Measurements from ENCODE around the gene AQP9. TPM values are rescaled to one million over a fixed set of nuclear protein-coding genes. Genes with fewer than 3 reads are reported as not detected.
"Not testable (repeated sequence)": the region's sequence is repeated elsewhere in the genome, so short reads cannot be mapped to it uniquely, and the experiment has no call there.

Gene AQP9
- total RNA-seq, 2 experiments from 2014 or later, result 0.18 TPM; not detected in 1

GRCh38 chr15:58189148-58189811 lies 51.1 kb downstream of the AQP9 start:
- ChIA-PET CTCF (no interaction called here), POLR2A (no interaction called here)
- Mint-ChIP-seq H3K27ac (no peak overlapping the region), H3K36me3 (ENCODE audit: low read depth) (no peaks in the 10 kb centered on the region), H3K27me3 (peaks cover 15% of the 10 kb centered on the region), H3K4me1 (peaks cover 6% of the 10 kb centered on the region), H3K9me3 (ENCODE audit: low read depth) (no peaks in the 10 kb centered on the region), H3K4me3 (no peak overlapping the region)
- intact Hi-C loops (cut with DNase I, micrococcal nuclease), result no loop called here
- ATAC-seq (no peak), DNase-seq (no peak)

- Mint-ChIP-seq H3K9me3 (ENCODE audit: low read depth) (no peaks in the 10 kb centered on the region), H3K4me1 (peaks cover 4% of the 10 kb centered on the region), H3K4me3 (no peak overlapping the region), H3K27me3 (peaks cover 18% of the 10 kb centered on the region), H3K27ac (no peak overlapping the region), H3K36me3 (ENCODE audit: low read depth) (no peaks in the 10 kb centered on the region)
- DNase-seq (no peak), ATAC-seq (no peak)
- CTCF ChIA-PET, result no interaction called here
- POLR2A ChIA-PET, result no interaction called here
- intact Hi-C loops (cut with DNase I, micrococcal nuclease), result no loop called here
Measured at GRCh38 chr15:58190419-58190818, 52.2 kb downstream of the AQP9 start.

DNA sequence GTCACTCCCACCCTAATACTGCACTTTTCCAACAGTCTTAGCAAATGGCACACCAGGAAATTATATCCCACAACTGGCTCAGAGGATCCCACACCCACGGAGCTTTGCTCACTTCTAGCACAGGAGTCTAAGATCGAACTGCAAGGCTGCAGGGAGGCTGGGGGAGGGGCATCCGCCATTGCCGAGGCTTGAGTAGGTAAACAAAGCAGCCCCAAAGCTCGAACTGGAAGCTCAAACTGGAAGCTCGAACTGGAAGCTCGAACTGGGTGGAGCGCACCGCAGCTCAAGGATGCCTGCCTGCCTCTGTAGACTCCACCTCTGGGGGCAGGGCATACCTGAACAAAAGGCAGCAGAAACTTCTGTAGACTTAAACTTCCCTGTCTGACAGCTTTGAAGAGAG lies 55.5 kb downstream of the AQP9 start:
- intact Hi-C loops (cut with DNase I, micrococcal nuclease); H3K36me3 Mint-ChIP-seq (ENCODE audit: low read depth); H3K27ac Mint-ChIP-seq; DNase-seq; H3K4me1 Mint-ChIP-seq; POLR2A ChIA-PET; ATAC-seq; H3K9me3 Mint-ChIP-seq (ENCODE audit: low read depth); H3K4me3 Mint-ChIP-seq: not testable (repeated sequence)
- CTCF ChIA-PET, result interaction anchor here (1.2 kb wide), 1 partner anchor 38 kb away, joined by 3 read pairs; no protein-coding TSS in a partner anchor
- H3K27me3 Mint-ChIP-seq, result peaks cover 26% of the 10 kb centered on the region

DNA sequence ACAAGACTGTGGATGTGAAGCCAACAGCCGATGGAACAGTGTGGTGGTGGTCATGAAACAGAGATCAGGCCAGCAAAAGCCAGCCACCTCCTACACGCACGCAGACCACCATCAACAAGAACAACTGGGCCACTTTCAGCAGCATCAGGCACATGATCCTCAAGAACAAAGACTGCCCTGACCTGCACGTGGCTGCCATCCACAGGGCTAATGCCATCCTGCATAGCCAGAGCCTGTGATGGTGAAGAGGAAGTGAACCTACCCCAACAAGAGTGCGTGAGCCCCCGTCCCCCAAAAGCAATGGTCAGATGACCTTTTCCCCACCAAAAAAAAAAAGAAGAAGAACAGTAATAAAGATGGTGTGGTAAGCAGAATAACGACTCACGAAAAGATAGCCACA lies 62.6 kb downstream of the AQP9 start:
- no peaks in the 10 kb centered on the region for H3K9me3 Mint-ChIP-seq (ENCODE audit: low read depth)
- ATAC-seq, result no peak
- DNase-seq, result no peak
- no peak overlapping the region for H3K27ac Mint-ChIP-seq
- CTCF ChIA-PET, result no interaction called here
- POLR2A ChIA-PET, result no interaction called here
- no peaks in the 10 kb centered on the region for H3K36me3 Mint-ChIP-seq (ENCODE audit: low read depth)
- H3K4me1 Mint-ChIP-seq, result no peaks in the 10 kb centered on the region
- no peak overlapping the region for H3K4me3 Mint-ChIP-seq
- H3K27me3 Mint-ChIP-seq, result peaks cover 15% of the 10 kb centered on the region
- intact Hi-C loops (cut with DNase I, micrococcal nuclease), result no loop called here

DNA sequence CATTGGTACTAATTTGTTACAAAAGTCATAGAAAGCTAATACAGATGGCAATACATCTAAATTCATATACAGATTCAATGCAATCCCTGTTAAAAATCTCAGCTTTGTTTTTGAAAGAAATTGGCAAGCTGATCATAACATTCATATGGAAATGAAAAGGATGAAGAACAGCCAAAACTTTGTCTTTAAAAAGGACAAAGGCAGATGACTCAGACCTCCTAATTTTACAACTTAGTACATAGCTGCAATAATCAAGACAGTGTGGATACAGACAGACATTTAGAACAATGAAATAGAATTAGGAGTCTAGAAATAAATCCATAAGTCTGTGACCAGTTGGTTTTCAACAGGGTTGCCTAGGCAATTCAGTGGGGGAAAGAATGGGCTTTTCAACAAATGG lies 63.3 kb downstream of the AQP9 start:
- intact Hi-C loops (cut with DNase I, micrococcal nuclease), result no loop called here
- ATAC-seq (no peak), DNase-seq (no peak)
- Mint-ChIP-seq H3K4me3 (no peak overlapping the region), H3K36me3 (ENCODE audit: low read depth) (no peaks in the 10 kb centered on the region), H3K27me3 (peaks cover 9% of the 10 kb centered on the region), H3K27ac (no peak overlapping the region), H3K4me1 (no peaks in the 10 kb centered on the region), H3K9me3 (ENCODE audit: low read depth) (no peaks in the 10 kb centered on the region)
- POLR2A ChIA-PET, result no interaction called here
- CTCF ChIA-PET, result no interaction called here

GRCh38 chr15:58203537-58203936 lies 65.4 kb downstream of the AQP9 start:
- CTCF ChIA-PET, result interaction anchor here (0.7 to 0.9 kb wide), 2 partner anchors 13 to 90 kb away, joined by 3 read pairs; no protein-coding TSS in a partner anchor
- POLR2A ChIA-PET, result no interaction called here
- DNase-seq, result no peak
- ATAC-seq, result no peak
- H3K27ac Mint-ChIP-seq, result no peak overlapping the region
- H3K36me3 Mint-ChIP-seq (ENCODE audit: low read depth), result no peaks in the 10 kb centered on the region
- peaks cover 2% of the 10 kb centered on the region for H3K27me3 Mint-ChIP-seq
- H3K4me3 Mint-ChIP-seq, result no peak overlapping the region
- no peaks in the 10 kb centered on the region for H3K9me3 Mint-ChIP-seq (ENCODE audit: low read depth)
- H3K4me1 Mint-ChIP-seq, result no peaks in the 10 kb centered on the region
- intact Hi-C loops (cut with DNase I, micrococcal nuclease), result no loop called here

DNA sequence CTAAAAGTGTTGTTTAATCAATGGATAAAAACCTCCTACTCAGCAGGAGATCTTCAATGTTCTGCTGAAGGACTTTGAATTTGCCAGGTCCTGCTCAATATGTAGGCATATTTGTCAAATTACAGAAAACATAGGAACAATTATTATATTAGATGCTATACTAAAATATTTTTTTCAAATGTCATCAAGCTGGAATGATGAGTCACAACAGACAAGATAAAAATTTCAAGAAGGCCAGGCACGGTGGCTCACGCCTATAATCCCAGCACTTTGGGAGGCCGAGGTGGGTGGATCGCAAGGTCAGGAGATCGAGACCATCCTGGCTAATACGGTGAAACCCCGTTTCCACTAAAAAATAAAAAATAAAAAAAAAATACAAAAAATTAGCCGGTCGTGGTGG lies 68.0 kb downstream of the AQP9 start:
- intact Hi-C loops (cut with DNase I, micrococcal nuclease), result no loop called here
- Mint-ChIP-seq H3K36me3 (ENCODE audit: low read depth) (no peaks in the 10 kb centered on the region), H3K27ac (no peak overlapping the region), H3K4me1 (no peaks in the 10 kb centered on the region), H3K9me3 (ENCODE audit: low read depth) (no peaks in the 10 kb centered on the region), H3K27me3 (peaks cover 2% of the 10 kb centered on the region), H3K4me3 (no peak overlapping the region)
- ChIA-PET CTCF (interaction anchor here (1.6 kb wide), 1 partner anchor 140 kb away, joined by 3 read pairs; no protein-coding TSS in a partner anchor), POLR2A (no interaction called here)
- ATAC-seq, result no peak
- DNase-seq, result no peak

- intact Hi-C loops (cut with DNase I, micrococcal nuclease); DNase-seq; POLR2A ChIA-PET; CTCF ChIA-PET; H3K4me1 Mint-ChIP-seq; H3K9me3 Mint-ChIP-seq (ENCODE audit: low read depth); H3K27me3 Mint-ChIP-seq; H3K27ac Mint-ChIP-seq; H3K36me3 Mint-ChIP-seq (ENCODE audit: low read depth); ATAC-seq; H3K4me3 Mint-ChIP-seq: not testable (repeated sequence)
Measured at GRCh38 chr15:58208217-58208616, 70.0 kb downstream of the AQP9 start.

DNA sequence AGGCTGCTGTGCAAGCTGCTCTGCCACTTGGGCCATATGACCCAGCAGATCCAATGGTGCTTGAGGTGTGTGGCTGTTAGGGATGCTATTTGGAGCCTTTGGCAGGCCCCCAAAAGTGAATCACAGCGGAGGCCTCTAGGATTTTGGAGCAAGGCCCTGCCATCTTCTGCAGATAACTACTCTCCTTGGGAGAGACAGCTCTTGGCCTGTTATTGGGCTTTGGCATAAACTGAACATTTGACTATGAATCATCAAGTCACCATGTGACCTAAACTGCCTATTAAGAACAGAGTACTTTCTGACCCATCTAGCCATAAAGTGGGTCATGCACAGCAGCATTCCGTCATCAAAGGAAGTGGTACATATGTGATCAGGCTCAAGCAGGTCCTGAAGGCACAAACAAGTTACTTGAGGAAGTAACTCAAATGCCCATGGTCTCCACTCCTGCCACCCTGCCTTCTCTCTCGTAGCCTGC lies 70.9 kb downstream of the AQP9 start:
- DNase-seq; H3K4me3 Mint-ChIP-seq; H3K36me3 Mint-ChIP-seq (ENCODE audit: low read depth); CTCF ChIA-PET; H3K4me1 Mint-ChIP-seq; ATAC-seq; H3K27ac Mint-ChIP-seq; intact Hi-C loops (cut with DNase I, micrococcal nuclease); H3K27me3 Mint-ChIP-seq; H3K9me3 Mint-ChIP-seq (ENCODE audit: low read depth); POLR2A ChIA-PET: not testable (repeated sequence)

- ATAC-seq; H3K9me3 Mint-ChIP-seq (ENCODE audit: low read depth); POLR2A ChIA-PET; intact Hi-C loops (cut with DNase I, micrococcal nuclease); H3K36me3 Mint-ChIP-seq (ENCODE audit: low read depth); H3K27ac Mint-ChIP-seq; H3K4me1 Mint-ChIP-seq; H3K4me3 Mint-ChIP-seq; H3K27me3 Mint-ChIP-seq; DNase-seq; CTCF ChIA-PET: not testable (repeated sequence)
Measured at GRCh38 chr15:58210031-58210430, 71.8 kb downstream of the AQP9 start.

- ChIA-PET POLR2A (no interaction called here), CTCF (interaction anchor here (1.0 to 1.5 kb wide), 2 partner anchors 10 to 15 kb away, joined by 3 read pairs; no protein-coding TSS in a partner anchor)
- no peaks in the 10 kb centered on the region for H3K27me3 Mint-ChIP-seq
- intact Hi-C loops (cut with DNase I, micrococcal nuclease), result no loop called here
- ATAC-seq (no peak), DNase-seq (no peak)
- H3K4me1 Mint-ChIP-seq, result no peaks in the 10 kb centered on the region
- H3K4me3 Mint-ChIP-seq, result no peak overlapping the region
- no peaks in the 10 kb centered on the region for H3K36me3 Mint-ChIP-seq (ENCODE audit: low read depth)
- no peak overlapping the region for H3K27ac Mint-ChIP-seq
- H3K9me3 Mint-ChIP-seq (ENCODE audit: low read depth), result no peaks in the 10 kb centered on the region
Measured at GRCh38 chr15:58212909-58213526, 74.8 kb downstream of the AQP9 start.

GRCh38 chr15:58213587-58214338 lies 75.6 kb downstream of the AQP9 start:
- no peaks in the 10 kb centered on the region for H3K27me3 Mint-ChIP-seq
- intact Hi-C loops (cut with DNase I, micrococcal nuclease), result no loop called here
- ATAC-seq (no peak), DNase-seq (no peak)
- POLR2A ChIA-PET, result no interaction called here
- H3K9me3 Mint-ChIP-seq (ENCODE audit: low read depth), result no peaks in the 10 kb centered on the region
- no peak overlapping the region for H3K4me3 Mint-ChIP-seq
- CTCF ChIA-PET, result interaction anchor here (1.0 to 1.7 kb wide), 2 partner anchors 9 to 10 kb away, joined by 3 to 4 read pairs; no protein-coding TSS in a partner anchor
- no peaks in the 10 kb centered on the region for H3K4me1 Mint-ChIP-seq
- H3K27ac Mint-ChIP-seq, result no peak overlapping the region
- H3K36me3 Mint-ChIP-seq (ENCODE audit: low read depth), result no peaks in the 10 kb centered on the region

Data from activated CD4-positive, alpha-beta T cell treated with anti-CD3 and anti-CD28 coated beads for 36 hours (primary cell).